Natural killer cell (primary cell): ENCODE results near the gene RBMS3. TPM values are rescaled to one million over a fixed set of nuclear protein-coding genes. Genes with fewer than 3 reads are reported as not detected.

Experiments used
- ATAC-seq, 3 donors: fragments of 150-1000 bp in 2 of 3; fragments of 200-7000 bp in 1 of 3; cut with Tn5 transposase; 1 replicate in 1 of 3; 2 replicates in 2 of 3; pipeline ENCODE4 v1.10.0; 2021; ENCODE audit warnings: mild to moderate bottlenecking in 2 of 3, moderate library complexity in 2 of 3
- DNase-seq, 2 donors: peaks; one replicate each; pipeline versions ENCODE4 v3.0.0 to v3.0.0-alpha.2; 2013 to 2021; ENCODE audit warnings: mixed read lengths in 1 of 2
- H3K27ac ChIP-seq: one replicate; pipeline ENCODE4 v1.5.1; 2013; ENCODE audit warnings: mild to moderate bottlenecking, low read length
- H3K27me3 ChIP-seq: one replicate; pipeline ENCODE4 v1.6.1; 2013; ENCODE audit warnings: low read length; ENCODE audit not compliant: control insufficient read depth, insufficient read depth
- H3K36me3 ChIP-seq: one replicate; pipeline ENCODE4 v1.6.1; 2013; ENCODE audit warnings: low read length; ENCODE audit not compliant: control insufficient read depth, insufficient read depth
- H3K4me1 ChIP-seq: one replicate; pipeline ENCODE4 v1.6.1; 2013; ENCODE audit warnings: low read length; ENCODE audit not compliant: control insufficient read depth, insufficient read depth
- H3K4me3 ChIP-seq: one replicate; pipeline ENCODE4 v1.5.1; 2013; ENCODE audit warnings: low read length
- H3K9me3 ChIP-seq: one replicate; pipeline ENCODE4 v1.6.1; 2013; ENCODE audit warnings: low read length; ENCODE audit not compliant: control insufficient read depth, insufficient read depth
- H3K27ac Mint-ChIP-seq, 2 donors: one replicate each; pipeline ENCODE4 v1.8.0; 2022; ENCODE audit warnings: mild to moderate bottlenecking in 2 of 2, mixed read lengths in 2 of 2, moderate library complexity in 1 of 2
- H3K27me3 Mint-ChIP-seq, 2 donors: one replicate each; pipeline ENCODE4 v1.8.0; 2022; ENCODE audit warnings: low read depth in 2 of 2, mixed read lengths in 2 of 2
- H3K36me3 Mint-ChIP-seq: one replicate; pipeline ENCODE4 v1.8.0; 2022; ENCODE audit warnings: mixed read lengths
- H3K4me1 Mint-ChIP-seq, 2 donors: one replicate each; pipeline ENCODE4 v1.8.0; 2022; ENCODE audit warnings: mixed read lengths in 2 of 2
- H3K4me3 Mint-ChIP-seq: one replicate; pipeline ENCODE4 v1.8.0; 2022; ENCODE audit warnings: mild to moderate bottlenecking, moderate library complexity, mixed read lengths
- H3K9me3 Mint-ChIP-seq, 2 donors: one replicate each; pipeline ENCODE4 v1.8.0; 2022; ENCODE audit warnings: mixed read lengths in 2 of 2
- WGBS: methylation state at CpG from one replicate; pipeline ENCODE4 v1.1.7; 2013; ENCODE audit warnings: missing lambda C conversion rate; ENCODE audit not compliant: insufficient coverage; 5-methylcytosine and 5-hydroxymethylcytosine counted together
- intact Hi-C: fragments of 100-400 bp; cut with micrococcal nuclease; formaldehyde crosslinking; loops from one replicate; pipeline ENCODE4 v1.14.2; 2022
- total RNA-seq, 4 donors: library from RNA; stranded (reverse); fragments of 120-200 nt in 1 of 4; gene quantifications; one replicate each; pipeline versions ENCODE4 v1.2.3 to v1.2.4, GENCODE V29; 2013 to 2022
- TF ChIP-seq, protein P1 (sequence below): fragments of 200-600 bp; IDR thresholded peaks from one replicate; pipeline ENCODE4 v1.8.0; 2022; ENCODE audit warnings: antibody characterized with exemption

Gene RBMS3
- total RNA-seq, 3 donors from 2014 or later (not counting 1 experiment from before 2014, with no cell fraction given): 0.16 TPM; not detected in 2

GRCh38 chr3:29567501-29567900 is 286.6 kb downstream of the RBMS3 start:
- Histone ChIP-seq H3K9me3 (no peaks in the 10 kb centered on the region), H3K27ac (no peak overlapping the region), H3K36me3 (no peaks in the 10 kb centered on the region), H3K4me3 (no peak overlapping the region), H3K4me1 (no peaks in the 10 kb centered on the region), H3K27me3 (no peaks in the 10 kb centered on the region)
- TF ChIP-seq, protein P1, sequence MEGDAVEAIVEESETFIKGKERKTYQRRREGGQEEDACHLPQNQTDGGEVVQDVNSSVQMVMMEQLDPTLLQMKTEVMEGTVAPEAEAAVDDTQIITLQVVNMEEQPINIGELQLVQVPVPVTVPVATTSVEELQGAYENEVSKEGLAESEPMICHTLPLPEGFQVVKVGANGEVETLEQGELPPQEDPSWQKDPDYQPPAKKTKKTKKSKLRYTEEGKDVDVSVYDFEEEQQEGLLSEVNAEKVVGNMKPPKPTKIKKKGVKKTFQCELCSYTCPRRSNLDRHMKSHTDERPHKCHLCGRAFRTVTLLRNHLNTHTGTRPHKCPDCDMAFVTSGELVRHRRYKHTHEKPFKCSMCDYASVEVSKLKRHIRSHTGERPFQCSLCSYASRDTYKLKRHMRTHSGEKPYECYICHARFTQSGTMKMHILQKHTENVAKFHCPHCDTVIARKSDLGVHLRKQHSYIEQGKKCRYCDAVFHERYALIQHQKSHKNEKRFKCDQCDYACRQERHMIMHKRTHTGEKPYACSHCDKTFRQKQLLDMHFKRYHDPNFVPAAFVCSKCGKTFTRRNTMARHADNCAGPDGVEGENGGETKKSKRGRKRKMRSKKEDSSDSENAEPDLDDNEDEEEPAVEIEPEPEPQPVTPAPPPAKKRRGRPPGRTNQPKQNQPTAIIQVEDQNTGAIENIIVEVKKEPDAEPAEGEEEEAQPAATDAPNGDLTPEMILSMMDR: no peak
- intact Hi-C loops: no loop called here
- no peak for ATAC-seq
- no peak overlapping the region for H3K27ac Mint-ChIP-seq
- no peaks in the 10 kb centered on the region for H3K4me1 Mint-ChIP-seq
- 56% methylated on average over 4 of the region's 4 CpGs for WGBS
- no peaks in the 10 kb centered on the region for H3K27me3 Mint-ChIP-seq
- no peak for DNase-seq
- peaks cover 8 to 16% of the 10 kb centered on the region in 2 donors for H3K9me3 Mint-ChIP-seq
- H3K4me3 Mint-ChIP-seq: no peak overlapping the region
- H3K36me3 Mint-ChIP-seq: no peaks in the 10 kb centered on the region

GRCh38 chr3:29568355-29568754 is 287.5 kb downstream of the RBMS3 start:
- Mint-ChIP-seq H3K27ac (no peak overlapping the region), H3K4me3 (no peak overlapping the region), H3K36me3 (peaks cover 2% of the 10 kb centered on the region), H3K9me3 (peaks cover 8 to 18% of the 10 kb centered on the region in 2 donors), H3K27me3 (no peaks in the 10 kb centered on the region), H3K4me1 (no peaks in the 10 kb centered on the region)
- H3K4me3 ChIP-seq: no peak overlapping the region
- H3K9me3 ChIP-seq: no peaks in the 10 kb centered on the region
- H3K4me1 ChIP-seq: no peaks in the 10 kb centered on the region
- no peak overlapping the region for H3K27ac ChIP-seq
- ATAC-seq: no peak
- WGBS: 87% methylated on average over 2 of the region's 2 CpGs
- intact Hi-C loops: no loop called here
- H3K36me3 ChIP-seq: no peaks in the 10 kb centered on the region
- H3K27me3 ChIP-seq: no peaks in the 10 kb centered on the region
- TF ChIP-seq, protein P1: no peak
- DNase-seq: no peak

GRCh38 chr3:29576181-29576580 is 295.3 kb downstream of the RBMS3 start:
- Mint-ChIP-seq H3K4me1 (no peaks in the 10 kb centered on the region), H3K27ac (no peak overlapping the region), H3K27me3 (no peaks in the 10 kb centered on the region), H3K9me3 (peaks cover 16% of the 10 kb centered on the region in 2 donors), H3K4me3 (no peak overlapping the region), H3K36me3 (peaks cover 6% of the 10 kb centered on the region)
- H3K27ac ChIP-seq: no peak overlapping the region
- H3K4me1 ChIP-seq: no peaks in the 10 kb centered on the region
- no peaks in the 10 kb centered on the region for H3K27me3 ChIP-seq
- TF ChIP-seq, protein P1: no peak
- WGBS: 100% methylated on average over 1 of the region's 1 CpG
- intact Hi-C loops: no loop called here
- peaks cover 11% of the 10 kb centered on the region for H3K9me3 ChIP-seq
- H3K36me3 ChIP-seq: no peaks in the 10 kb centered on the region
- no peak overlapping the region for H3K4me3 ChIP-seq
- no peak for ATAC-seq
- no peak for DNase-seq

DNA sequence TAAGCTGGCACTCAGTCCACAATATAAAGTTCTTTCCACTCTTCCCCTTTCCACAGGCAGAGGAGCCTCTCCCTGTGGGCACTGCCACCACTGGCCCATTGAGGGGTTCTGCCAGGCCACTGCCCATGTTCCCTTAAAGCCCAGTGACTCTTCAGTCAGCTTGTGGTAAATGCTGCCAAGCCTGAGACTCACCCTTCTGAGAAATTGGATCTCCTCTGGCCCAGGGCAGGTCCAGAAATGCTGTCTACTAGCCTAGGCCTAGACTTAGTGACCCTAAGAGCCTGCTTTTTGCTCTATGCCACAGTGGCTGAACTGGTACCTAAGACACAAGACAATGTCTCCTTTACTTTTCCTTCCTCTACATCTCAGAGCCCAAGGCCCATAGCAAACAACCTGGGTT is 295.8 kb downstream of the RBMS3 start:
- no peaks in the 10 kb centered on the region for H3K4me1 Mint-ChIP-seq
- H3K4me1 ChIP-seq: no peaks in the 10 kb centered on the region
- H3K36me3 ChIP-seq: no peaks in the 10 kb centered on the region
- no peak for ATAC-seq
- H3K36me3 Mint-ChIP-seq: peaks cover 6% of the 10 kb centered on the region
- no peaks in the 10 kb centered on the region for H3K27me3 Mint-ChIP-seq
- no peaks in the 10 kb centered on the region for H3K27me3 ChIP-seq
- intact Hi-C loops: no loop called here
- H3K4me3 Mint-ChIP-seq: no peak overlapping the region
- H3K9me3 ChIP-seq: peaks cover 11% of the 10 kb centered on the region
- H3K27ac Mint-ChIP-seq: no peak overlapping the region
- H3K9me3 Mint-ChIP-seq: peaks cover 16% of the 10 kb centered on the region in 2 donors
- no peak overlapping the region for H3K27ac ChIP-seq
- TF ChIP-seq, protein P1: no peak
- H3K4me3 ChIP-seq: no peak overlapping the region
- DNase-seq: no peak
